H1 (cell line): ENCODE measurements around the gene STK32C. TPM values are rescaled to one million over a fixed set of nuclear protein-coding genes. Genes with fewer than 3 reads are reported as not detected.
A peak's percentile ranks its signal among the peaks of the same experiment; 100 is the strongest.

Experiments
- CTCF ChIA-PET: fragments of 300-600 bp; sonication (Branson Sonifier 250); formaldehyde crosslinking; loops from one replicate; lab custom pipeline; 2021; ENCODE audit not compliant: partially characterized antibody; lab: Charles Lee
- POLR2A ChIA-PET: fragments of 300-600 bp; sonication (Branson Sonifier 250); formaldehyde crosslinking; loops from one replicate; lab custom pipeline; 2021; ENCODE audit warnings: inconsistent platforms; ENCODE audit not compliant: partially characterized antibody; lab: Charles Lee
- DNase-seq, 2 experiments: peaks; one replicate each; pipeline versions ENCODE4 v3.0.0 to v3.0.0-alpha.2; 2010 to 2022; ENCODE audit warnings: low spot score in 2 of 2, low read depth in 1 of 2, mixed read lengths in 1 of 2
- FAIRE-seq: peaks from 2 replicates; lab custom pipeline; 2011; peaks lifted over from hg19 to GRCh38; lab: Jason Lieb, UNC
- H2AFZ ChIP-seq: 2 replicates; pipeline ENCODE4 v1.8.1; 2012; ENCODE audit warnings: low read length, inconsistent platforms
- H2AK5ac ChIP-seq: 2 replicates; pipeline ENCODE4 v1.6.1; 2013; ENCODE audit warnings: low read depth, low read length
- H2BK120ac ChIP-seq: replicated peaks from 2 replicates; pipeline ENCODE3; 2013; ENCODE audit warnings: low read depth, low read length, inconsistent platforms
- H2BK12ac ChIP-seq: 2 replicates; pipeline ENCODE4 v1.6.1; 2013; ENCODE audit warnings: low read depth, low read length
- H2BK15ac ChIP-seq: 2 replicates; pipeline ENCODE4 v1.6.1; 2013; ENCODE audit warnings: low read length
- H2BK20ac ChIP-seq: 2 replicates; pipeline ENCODE4 v1.6.1; 2013; ENCODE audit warnings: low read length
- H2BK5ac ChIP-seq: 2 replicates; pipeline ENCODE4 v1.6.1; 2013; ENCODE audit warnings: low read depth, low read length
- H3K14ac ChIP-seq: 2 replicates; pipeline ENCODE4 v1.6.1; 2013; ENCODE audit warnings: inconsistent platforms; ENCODE audit not compliant: insufficient read length
- H3K18ac ChIP-seq: 2 replicates; pipeline ENCODE4 v1.6.1; 2013; ENCODE audit warnings: low read length; ENCODE audit errors: extremely low read depth
- H3K23ac ChIP-seq: 2 replicates; pipeline ENCODE4 v1.6.1; 2013; ENCODE audit warnings: inconsistent platforms; ENCODE audit not compliant: insufficient read length
- H3K23me2 ChIP-seq: 2 replicates; pipeline ENCODE4 v1.6.1; 2013; ENCODE audit warnings: low read depth, low read length
- H3K27ac ChIP-seq: 2 replicates; pipeline ENCODE4 v1.6.1; 2011; ENCODE audit warnings: low read depth, low read length, inconsistent platforms
- H3K27me3 ChIP-seq, 4 experiments: replicated peaks in 1 of 4; 1 replicate in 1 of 4; 2 replicates in 3 of 4; pipeline versions ENCODE4 v1.6.1 to v1.8.1; 2011 to 2013; ENCODE audit warnings: low read length in 3 of 4, mild to moderate bottlenecking in 3 of 4, inconsistent platforms in 2 of 4, mixed read lengths in 2 of 4, moderate library complexity in 1 of 4; ENCODE audit not compliant: control insufficient read depth in 3 of 4, insufficient read depth in 3 of 4; ENCODE audit errors: extremely low read depth in 1 of 4
- H3K36me3 ChIP-seq, 4 experiments: 2 replicates each; pipeline versions ENCODE4 v1.6.1 to v1.8.1; 2011 to 2013; ENCODE audit warnings: mild to moderate bottlenecking in 4 of 4, low read length in 3 of 4, moderate library complexity in 2 of 4, control low read depth in 1 of 4, inconsistent platforms in 1 of 4; ENCODE audit not compliant: insufficient read depth in 4 of 4, control insufficient read depth in 2 of 4
- H3K4ac ChIP-seq: replicated peaks from 2 replicates; pipeline ENCODE3; 2013; ENCODE audit warnings: low read length, low read depth, mixed read lengths, inconsistent platforms; ENCODE audit not compliant: insufficient read length
- H3K4me1 ChIP-seq, 4 experiments: replicated peaks in 1 of 4; 1 replicate in 1 of 4; 2 replicates in 3 of 4; pipeline versions ENCODE4 v1.6.1 to v1.8.1; 2011 to 2013; ENCODE audit warnings: low read length in 3 of 4, inconsistent platforms in 2 of 4, mixed read lengths in 1 of 4; ENCODE audit not compliant: insufficient read depth in 4 of 4, control insufficient read depth in 3 of 4
- H3K4me2 ChIP-seq, 2 experiments: 2 replicates each; pipeline versions ENCODE4 v1.6.1 to v1.8.1; 2011 to 2013; ENCODE audit warnings: low read depth in 2 of 2, low read length in 2 of 2, control low read depth in 1 of 2, inconsistent platforms in 1 of 2, mild to moderate bottlenecking in 1 of 2; ENCODE audit not compliant: insufficient read depth in 1 of 2
- H3K4me3 ChIP-seq, 4 experiments: fragments of 200-600, 300-600 bp in 1 of 4; sonication (generic), shearing (Covaris generic), sonication (Bioruptor Twin) in 1 of 4; 2 replicates each; pipeline versions ENCODE4 v1.5.1 to v1.8.1; 2011 to 2016; ENCODE audit warnings: low read length in 4 of 4, low read depth in 3 of 4, control low read depth in 2 of 4, inconsistent platforms in 2 of 4, mild to moderate bottlenecking in 2 of 4, mixed read lengths in 1 of 4, moderate library complexity in 1 of 4; ENCODE audit not compliant: insufficient read depth in 2 of 4; ENCODE audit errors: extremely low read depth in 1 of 4
- H3K56ac ChIP-seq: replicated peaks from 2 replicates; pipeline ENCODE3; 2013; ENCODE audit warnings: low read depth, mild to moderate bottlenecking, mixed read lengths, low read length, inconsistent platforms; ENCODE audit not compliant: insufficient read length
- H3K79me1 ChIP-seq: 2 replicates; pipeline ENCODE4 v1.6.1; 2013; ENCODE audit warnings: low read depth, low read length, control low read depth
- H3K79me2 ChIP-seq, 2 experiments: 2 replicates each; pipeline versions ENCODE4 v1.6.1 to v1.8.1; 2012 to 2013; ENCODE audit warnings: low read length in 2 of 2, mild to moderate bottlenecking in 2 of 2, inconsistent platforms in 1 of 2; ENCODE audit not compliant: insufficient read depth in 2 of 2, control insufficient read depth in 1 of 2
- H3K9ac ChIP-seq, 4 experiments: replicated peaks in 1 of 4; 1 replicate in 1 of 4; 2 replicates in 3 of 4; pipeline versions ENCODE4 v1.6.1 to v1.8.1; 2011 to 2013; ENCODE audit warnings: low read depth in 3 of 4, low read length in 3 of 4, control low read depth in 2 of 4, mild to moderate bottlenecking in 2 of 4, moderate library complexity in 2 of 4, inconsistent platforms in 1 of 4; ENCODE audit errors: extremely low read depth in 1 of 4
- H3K9me3 ChIP-seq, 2 experiments: 2 replicates each; pipeline versions ENCODE4 v1.6.1 to v1.8.1; 2012 to 2013; ENCODE audit warnings: mild to moderate bottlenecking in 2 of 2, moderate library complexity in 2 of 2, control low read depth in 1 of 2, inconsistent platforms in 1 of 2, low read depth in 1 of 2, low read length in 1 of 2, mixed read lengths in 1 of 2; ENCODE audit not compliant: insufficient read depth in 2 of 2
- H4K20me1 ChIP-seq, 2 experiments: replicated peaks in 1 of 2; 2 replicates each; pipeline versions ENCODE3 to v1.8.1; 2011 to 2013; ENCODE audit warnings: inconsistent platforms in 2 of 2, low read length in 2 of 2, mild to moderate bottlenecking in 1 of 2; ENCODE audit not compliant: insufficient read depth in 2 of 2, control insufficient read depth in 1 of 2
- H4K5ac ChIP-seq: 2 replicates; pipeline ENCODE4 v1.6.1; 2013; ENCODE audit warnings: low read length, low read depth, mixed read lengths, inconsistent platforms; ENCODE audit not compliant: insufficient read length
- H4K8ac ChIP-seq: 2 replicates; pipeline ENCODE4 v1.8.0; 2013; ENCODE audit warnings: mild to moderate bottlenecking, moderate library complexity, low read length, inconsistent platforms; ENCODE audit not compliant: insufficient read depth; ENCODE audit errors: extremely low read depth
- H4K91ac ChIP-seq: replicated peaks from 2 replicates; pipeline ENCODE3; 2013; ENCODE audit warnings: low read length, mixed read lengths, inconsistent platforms; ENCODE audit not compliant: insufficient read length
- ATF3 ChIP-seq: IDR thresholded peaks from 2 replicates; pipeline ENCODE4 v1.6.1; 2011; ENCODE audit warnings: low read depth, mild to moderate bottlenecking, low read length; ENCODE audit not compliant: insufficient read depth
- EGR1 ChIP-seq: IDR thresholded peaks from 2 replicates; pipeline ENCODE4 v1.6.1; 2011; ENCODE audit warnings: low read depth, low read length, borderline replicate concordance
- GABPA ChIP-seq: IDR thresholded peaks from 2 replicates; pipeline ENCODE4 v1.6.1; 2011; ENCODE audit warnings: mild to moderate bottlenecking, low read length, moderate library complexity, borderline replicate concordance; ENCODE audit not compliant: insufficient read depth
- RAD21 ChIP-seq, 2 experiments: IDR thresholded peaks in 1 of 2; conservative IDR thresholded peaks in 1 of 2; 2 replicates each; pipeline ENCODE4 v1.6.1; 2011; ENCODE audit warnings: low read depth in 2 of 2, low read length in 2 of 2, improper control_type of control experiment in 1 of 2, inconsistent platforms in 1 of 2, mild to moderate bottlenecking in 1 of 2, moderate library complexity in 1 of 2
- RFX5 ChIP-seq: IDR thresholded peaks from 2 replicates; pipeline ENCODE4 v1.6.1; 2011; ENCODE audit warnings: low read depth, low read length, improper control_type of control experiment, borderline replicate concordance
- SIN3A ChIP-seq, 2 experiments: IDR thresholded peaks in 1 of 2; conservative IDR thresholded peaks in 1 of 2; 2 replicates each; pipeline ENCODE4 v1.6.1; 2011 to 2012; ENCODE audit warnings: low read length in 2 of 2, improper control_type of control experiment in 1 of 2, low read depth in 1 of 2, mild to moderate bottlenecking in 1 of 2
- SIRT6 ChIP-seq: IDR thresholded peaks from one replicate; pipeline ENCODE4 v1.7.1; 2012; ENCODE audit warnings: low read length, inconsistent platforms
- TAF7 ChIP-seq: optimal IDR thresholded peaks from 2 replicates; pipeline ENCODE3; 2011; ENCODE audit warnings: low read depth, mild to moderate bottlenecking, inconsistent platforms, low read length, moderate library complexity, borderline replicate concordance
- WGBS, 2 experiments: shearing (Covaris generic) in 1 of 2; methylation state at CpG; one replicate each; pipeline versions ENCODE4 v1.1.6 to v1.1.7; 2013 to 2015; ENCODE audit warnings: low lambda C conversion rate in 2 of 2, mixed read lengths in 2 of 2, inconsistent platforms in 1 of 2, low coverage in 1 of 2, missing lambda C conversion rate in 1 of 2; ENCODE audit not compliant: insufficient replicate concordance in 2 of 2, insufficient coverage in 1 of 2, insufficient read length in 1 of 2; ENCODE audit errors: extremely low coverage in 1 of 2, missing lambda C conversion rate in 1 of 2; 5-methylcytosine and 5-hydroxymethylcytosine counted together
- polyA plus RNA-seq, 7 experiments: library from polyadenylated mRNA; depleted of rRNA in 3 of 7; stranded (reverse) in 5 of 7; unstranded in 2 of 7; fragments of >200 nt in 5 of 7; fragments of 200-250 nt in 2 of 7; gene quantifications; 1 replicate in 5 of 7; 2 replicates in 1 of 7; 4 replicates in 1 of 7; pipeline versions ENCODE4 v1.2.1 to v1.2.3, GENCODE V29; 2011 to 2013; ENCODE audit warnings: missing spikeins in 2 of 7, mixed read lengths in 2 of 7
- total RNA-seq: library from RNA; stranded (reverse); fragmentation: NEBNext Ultra II Directional; extraction: Animal tissue kit (Norgen Biotek cat#: 25700); gene quantifications from 2 replicates; pipeline ENCODE4 v1.2.1, GENCODE V29; 2021
- TF ChIP-seq, protein P1 (sequence below): IDR thresholded peaks from 2 replicates; pipeline ENCODE4 v1.6.1; 2012; ENCODE audit warnings: inconsistent platforms

The STK32C gene
- total and polyA plus RNA-seq, 2 of the 8 experiments (the other 6 are each of a cell fraction or from before 2014, with no cell fraction given) = 10.6 to 15.6 TPM

GRCh38 chr10:132294561-132295318 is 13.0 kb downstream of the STK32C start:
- H3K27me3 ChIP-seq = no peaks in the 10 kb centered on the region
- peaks cover 8 to 11% of the 10 kb centered on the region in 2 experiments for H4K20me1 ChIP-seq
- H3K4me1 ChIP-seq = peaks cover 0 to 15% (median 11%) of the 10 kb centered on the region in 4 experiments; a peak in 6 of 7 replicates
- no peaks in the 10 kb centered on the region for H3K23me2 ChIP-seq
- H3K9me3 ChIP-seq = no peaks in the 10 kb centered on the region
- no peak overlapping the region for H2AFZ ChIP-seq
- TF ChIP-seq EGR1 = peak; percentile 82
- peak; percentile 64 to 86; a peak in 3 of 4 replicates for TF ChIP-seq SIN3A (conservative IDR thresholded peaks at IDR 0.05 in 1 of 2, IDR thresholded peaks at IDR 0.05 in 1 of 2; ENCODE audit: low read depth in 1 of 2, low read length in 2 of 2)
- TF ChIP-seq RAD21 (IDR thresholded peaks at IDR 0.05 in 1 of 2, conservative IDR thresholded peaks at IDR 0.05 in 1 of 2; ENCODE audit: low read depth in 2 of 2, low read length in 2 of 2) = no peak
- TF ChIP-seq SIRT6 = no peak
- no peak for TF ChIP-seq ATF3
- TF ChIP-seq RFX5 = no peak
- TF ChIP-seq TAF7 = no peak
- TF ChIP-seq GABPA = peak; percentile 57; the same call in 1 of the 2 replicates
- TF ChIP-seq, protein P1, sequence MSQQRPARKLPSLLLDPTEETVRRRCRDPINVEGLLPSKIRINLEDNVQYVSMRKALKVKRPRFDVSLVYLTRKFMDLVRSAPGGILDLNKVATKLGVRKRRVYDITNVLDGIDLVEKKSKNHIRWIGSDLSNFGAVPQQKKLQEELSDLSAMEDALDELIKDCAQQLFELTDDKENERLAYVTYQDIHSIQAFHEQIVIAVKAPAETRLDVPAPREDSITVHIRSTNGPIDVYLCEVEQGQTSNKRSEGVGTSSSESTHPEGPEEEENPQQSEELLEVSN = no peak
- no peak overlapping the region for H4K91ac ChIP-seq
- H3K79me1 ChIP-seq = no peaks in the 10 kb centered on the region
- no peak for FAIRE-seq
- no peak overlapping the region for H3K23ac ChIP-seq
- peak in 1 of 2 experiments; percentile 79 for DNase-seq
- no peak overlapping the region for H2AK5ac ChIP-seq
- H4K5ac ChIP-seq = no peak overlapping the region
- no peak overlapping the region for H3K4me2 ChIP-seq
- no peak overlapping the region for H2BK20ac ChIP-seq
- no peaks in the 10 kb centered on the region for H3K79me2 ChIP-seq
- no peak overlapping the region; the same call in 1 of the 2 replicates for H3K18ac ChIP-seq
- no peak overlapping the region for H3K14ac ChIP-seq
- H3K4me3 ChIP-seq = no peak overlapping the region
- CTCF ChIA-PET = interaction anchor here (0.9 to 2.3 kb wide), 7 partner anchors 8 to 359 kb away, joined by 3 to 8 read pairs (median 5); no protein-coding TSS in a partner anchor
- H3K36me3 ChIP-seq = no peaks in the 10 kb centered on the region
- H2BK5ac ChIP-seq = no peak overlapping the region
- no peak overlapping the region for H2BK15ac ChIP-seq
- POLR2A ChIA-PET = interaction anchor here (0.9 to 1.4 kb wide), 3 partner anchors 9 to 41 kb away, joined by 3 to 5 read pairs (median 3); no protein-coding TSS in a partner anchor
- no peak overlapping the region for H2BK12ac ChIP-seq
- no peak overlapping the region for H2BK120ac ChIP-seq
- 84% methylated on average over 23 of the region's 23 CpGs; no CpG with 5 or more reads in 1 of the 2 experiments for WGBS, 2 experiments
- H3K27ac ChIP-seq = no peak overlapping the region
- H3K4ac ChIP-seq = no peak overlapping the region
- no peak overlapping the region for H3K9ac ChIP-seq
- no peak overlapping the region for H3K56ac ChIP-seq
- H4K8ac ChIP-seq = no peak overlapping the region
